DMS 273 (cell line): ENCODE results near the gene TGDS.

Experiments used
- DNase-seq: peaks from one replicate; lab custom pipeline; 2025; ENCODE audit not compliant: unreplicated experiment; lab: John Stamatoyannopoulos, UW

Gene TGDS

GRCh38 chr13:94601446-94602431, 5.8 kb upstream of the TGDS start, which contains the start of gene GPR180:
TSS of gene GPR180 (plus strand) at chr13:94601857. CDS start at chr13:94601928, 71 bp downstream.
- DNase-seq: peak; percentile 98

- no peak for DNase-seq
Measured at GRCh38 chr13:94599877-94600276, 3.9 kb upstream of the TGDS start.

- no peak for DNase-seq
Measured at GRCh38 chr13:94598281-94598680, 2.3 kb upstream of the TGDS start.

GRCh38 chr13:94596575-94596971, 621 bp upstream of the TGDS start:
- peak; percentile 49 for DNase-seq

GRCh38 chr13:94595001-94595949, 677 bp downstream of the TGDS start:
- peak; percentile 34 for DNase-seq

- DNase-seq: no peak
Measured at GRCh38 chr13:94590744-94591143, 5.2 kb downstream of the TGDS start.

- DNase-seq: no peak
Measured at GRCh38 chr13:94588541-94588940, 7.4 kb downstream of the TGDS start.

GRCh38 chr13:94586371-94586770, 9.6 kb downstream of the TGDS start:
- no peak for DNase-seq

- DNase-seq: no peak
Measured at GRCh38 chr13:94585543-94586101, 10.3 kb downstream of the TGDS start.

- no peak for DNase-seq
Measured at GRCh38 chr13:94583926-94584325, 12.0 kb downstream of the TGDS start.

GRCh38 chr13:94579063-94579462, 16.9 kb downstream of the TGDS start:
- DNase-seq: no peak

- no peak for DNase-seq
Measured at GRCh38 chr13:94569615-94570014, 26.3 kb downstream of the TGDS start.

GRCh38 chr13:94568443-94568842, 27.5 kb downstream of the TGDS start:
- DNase-seq: no peak

- no peak for DNase-seq
Measured at GRCh38 chr13:94567581-94567980, 28.4 kb downstream of the TGDS start.

GRCh38 chr13:94561126-94561525, 34.8 kb downstream of the TGDS start:
- no peak for DNase-seq

GRCh38 chr13:94560116-94560515, 35.8 kb downstream of the TGDS start:
- no peak for DNase-seq

- DNase-seq: no peak
Measured at GRCh38 chr13:94559222-94559795, 36.6 kb downstream of the TGDS start.

- DNase-seq: no peak
Measured at GRCh38 chr13:94558716-94559115, 37.2 kb downstream of the TGDS start.

- no peak for DNase-seq
Measured at GRCh38 chr13:94557684-94558235, 38.2 kb downstream of the TGDS start.

GRCh38 chr13:94556621-94557020, 39.3 kb downstream of the TGDS start:
- no peak for DNase-seq
